CD4-positive, alpha-beta T cell (primary cell): ENCODE measurements around the gene TMEM94. TPM values are rescaled to one million over a fixed set of nuclear protein-coding genes. Genes with fewer than 3 reads are reported as not detected.

Source experiments
- ATAC-seq: fragments of 200-7000 bp; cut with Tn5 transposase; one replicate; pipeline ENCODE4 v1.10.0; 2022; ENCODE audit warnings: mild to moderate bottlenecking; ENCODE audit not compliant: poor library complexity
- CTCF ChIA-PET: fragments of 350-600 bp; sonication (Branson Sonifier 250); formaldehyde crosslinking; loops from one replicate; lab custom pipeline; 2021; ENCODE audit warnings: antibody characterized with exemption, inconsistent platforms; lab: Charles Lee
- POLR2A ChIA-PET: fragments of 350-600 bp; sonication (Branson Sonifier 250); formaldehyde crosslinking; loops from one replicate; lab custom pipeline; 2021; ENCODE audit warnings: antibody characterized with exemption, inconsistent platforms; lab: Charles Lee
- DNase-seq, 14 experiments: peaks; one replicate each; pipeline ENCODE4 v3.0.0-alpha.2; 2013 to 2020; ENCODE audit warnings: mixed read lengths in 2 of 14
- H3K27ac ChIP-seq, 2 donors: one replicate each; pipeline versions ENCODE4 v1.5.1 to v1.7.0; 2013; ENCODE audit warnings: low read length in 2 of 2, low read depth in 1 of 2, mild to moderate bottlenecking in 1 of 2
- H3K27me3 ChIP-seq, 2 experiments: 1 replicate in 1 of 2; 2 replicates in 1 of 2; pipeline versions ENCODE4 v1.6.1 to v1.7.0; 2013; ENCODE audit warnings: low read length in 2 of 2, control low read depth in 1 of 2, mild to moderate bottlenecking in 1 of 2, moderate library complexity in 1 of 2; ENCODE audit not compliant: insufficient read depth in 2 of 2, control insufficient read depth in 1 of 2
- H3K36me3 ChIP-seq: one replicate; pipeline ENCODE4 v1.6.1; 2013; ENCODE audit warnings: low read length, control low read depth; ENCODE audit not compliant: insufficient read depth
- H3K4me1 ChIP-seq: one replicate; pipeline ENCODE4 v1.6.1; 2013; ENCODE audit warnings: low read length, control low read depth; ENCODE audit not compliant: insufficient read depth
- H3K4me3 ChIP-seq: one replicate; pipeline ENCODE4 v1.5.1; 2013; ENCODE audit warnings: mild to moderate bottlenecking, low read length, moderate library complexity
- H3K9me3 ChIP-seq, 2 experiments: 1 replicate in 1 of 2; 2 replicates in 1 of 2; pipeline versions ENCODE4 v1.6.1 to v1.7.0; 2013; ENCODE audit warnings: low read length in 2 of 2, mild to moderate bottlenecking in 2 of 2, control low read depth in 1 of 2, moderate library complexity in 1 of 2; ENCODE audit not compliant: control insufficient read depth in 1 of 2, insufficient read depth in 1 of 2
- H3K27ac Mint-ChIP-seq: one replicate; pipeline ENCODE4 v1.8.0; 2020; ENCODE audit warnings: mixed read lengths
- H3K27me3 Mint-ChIP-seq: one replicate; pipeline ENCODE4 v1.8.0; 2021; ENCODE audit warnings: mixed read lengths
- H3K36me3 Mint-ChIP-seq: one replicate; pipeline ENCODE4 v1.8.0; 2021; ENCODE audit warnings: low read depth, mixed read lengths
- H3K4me1 Mint-ChIP-seq: one replicate; pipeline ENCODE4 v1.8.0; 2021; ENCODE audit warnings: low read depth, mixed read lengths
- H3K4me3 Mint-ChIP-seq: one replicate; pipeline ENCODE4 v1.8.0; 2020; ENCODE audit warnings: mild to moderate bottlenecking, mixed read lengths
- H3K9me3 Mint-ChIP-seq: one replicate; pipeline ENCODE4 v1.8.0; 2020; ENCODE audit warnings: mixed read lengths
- intact Hi-C, 2 experiments: fragments of 100-400 bp; cut with DNase I in 1 of 2; cut with micrococcal nuclease in 1 of 2; formaldehyde crosslinking; loops; one replicate each; pipeline versions ENCODE4 v1.15.1 to v1.9.0; 2023 to 2025; cut with DNase I, micrococcal nuclease
- total RNA-seq, 174 experiments: library from RNA in 2 of 174; stranded (reverse) in 2 of 174; gene quantifications; one replicate each; pipeline ENCODE4 v1.2.3 and lab custom pipeline; 2021 to 2026
- TF ChIP-seq, protein P1 (sequence below): fragments of 200-600 bp; IDR thresholded peaks from one replicate; pipeline ENCODE4 v1.8.0; 2022; ENCODE audit warnings: antibody characterized with exemption, mild to moderate bottlenecking

TMEM94 gene
- total RNA-seq, 2 experiments from 2014 or later: 52.8 to 57.3 TPM

DNA sequence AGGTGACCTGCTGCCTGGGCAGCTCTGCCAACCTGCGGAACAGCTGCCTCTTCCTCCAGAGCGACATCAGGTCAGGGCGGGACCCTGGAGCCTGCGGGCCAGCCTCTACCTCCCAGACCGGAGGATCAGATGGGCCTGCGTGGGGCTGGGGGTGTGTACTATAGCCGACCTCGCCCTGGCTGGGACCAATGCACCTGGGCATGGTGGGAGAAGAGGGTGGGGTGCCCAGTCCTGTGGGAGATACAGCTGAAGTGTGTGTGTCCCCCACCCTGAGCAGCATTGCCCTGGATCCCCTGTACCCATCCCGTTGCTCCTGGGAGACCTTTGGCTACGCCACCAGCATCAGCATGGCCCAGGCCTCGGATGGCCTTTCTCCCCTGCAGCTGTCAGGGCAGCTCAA lies 39.6 kb downstream of the TMEM94 start:
- intact Hi-C loops: no loop called here
- peaks cover 9% of the 10 kb centered on the region for H3K4me1 Mint-ChIP-seq
- H3K4me1 ChIP-seq: peaks cover 9% of the 10 kb centered on the region
- no peak overlapping the region for H3K4me3 ChIP-seq
- no peak overlapping the region for H3K4me3 Mint-ChIP-seq
- H3K27me3 ChIP-seq: no peaks in the 10 kb centered on the region
- H3K36me3 ChIP-seq: peaks cover 62% of the 10 kb centered on the region
- no peak overlapping the region for H3K27ac Mint-ChIP-seq
- H3K9me3 Mint-ChIP-seq: no peaks in the 10 kb centered on the region
- CTCF ChIA-PET: no interaction called here
- H3K9me3 ChIP-seq: no peaks in the 10 kb centered on the region
- H3K27me3 Mint-ChIP-seq: no peaks in the 10 kb centered on the region
- no peak for DNase-seq
- TF ChIP-seq, protein P1, sequence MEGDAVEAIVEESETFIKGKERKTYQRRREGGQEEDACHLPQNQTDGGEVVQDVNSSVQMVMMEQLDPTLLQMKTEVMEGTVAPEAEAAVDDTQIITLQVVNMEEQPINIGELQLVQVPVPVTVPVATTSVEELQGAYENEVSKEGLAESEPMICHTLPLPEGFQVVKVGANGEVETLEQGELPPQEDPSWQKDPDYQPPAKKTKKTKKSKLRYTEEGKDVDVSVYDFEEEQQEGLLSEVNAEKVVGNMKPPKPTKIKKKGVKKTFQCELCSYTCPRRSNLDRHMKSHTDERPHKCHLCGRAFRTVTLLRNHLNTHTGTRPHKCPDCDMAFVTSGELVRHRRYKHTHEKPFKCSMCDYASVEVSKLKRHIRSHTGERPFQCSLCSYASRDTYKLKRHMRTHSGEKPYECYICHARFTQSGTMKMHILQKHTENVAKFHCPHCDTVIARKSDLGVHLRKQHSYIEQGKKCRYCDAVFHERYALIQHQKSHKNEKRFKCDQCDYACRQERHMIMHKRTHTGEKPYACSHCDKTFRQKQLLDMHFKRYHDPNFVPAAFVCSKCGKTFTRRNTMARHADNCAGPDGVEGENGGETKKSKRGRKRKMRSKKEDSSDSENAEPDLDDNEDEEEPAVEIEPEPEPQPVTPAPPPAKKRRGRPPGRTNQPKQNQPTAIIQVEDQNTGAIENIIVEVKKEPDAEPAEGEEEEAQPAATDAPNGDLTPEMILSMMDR: no peak
- no peak overlapping the region for H3K27ac ChIP-seq
- peaks cover 62% of the 10 kb centered on the region for H3K36me3 Mint-ChIP-seq
- POLR2A ChIA-PET: no interaction called here
- no peak for ATAC-seq

DNA sequence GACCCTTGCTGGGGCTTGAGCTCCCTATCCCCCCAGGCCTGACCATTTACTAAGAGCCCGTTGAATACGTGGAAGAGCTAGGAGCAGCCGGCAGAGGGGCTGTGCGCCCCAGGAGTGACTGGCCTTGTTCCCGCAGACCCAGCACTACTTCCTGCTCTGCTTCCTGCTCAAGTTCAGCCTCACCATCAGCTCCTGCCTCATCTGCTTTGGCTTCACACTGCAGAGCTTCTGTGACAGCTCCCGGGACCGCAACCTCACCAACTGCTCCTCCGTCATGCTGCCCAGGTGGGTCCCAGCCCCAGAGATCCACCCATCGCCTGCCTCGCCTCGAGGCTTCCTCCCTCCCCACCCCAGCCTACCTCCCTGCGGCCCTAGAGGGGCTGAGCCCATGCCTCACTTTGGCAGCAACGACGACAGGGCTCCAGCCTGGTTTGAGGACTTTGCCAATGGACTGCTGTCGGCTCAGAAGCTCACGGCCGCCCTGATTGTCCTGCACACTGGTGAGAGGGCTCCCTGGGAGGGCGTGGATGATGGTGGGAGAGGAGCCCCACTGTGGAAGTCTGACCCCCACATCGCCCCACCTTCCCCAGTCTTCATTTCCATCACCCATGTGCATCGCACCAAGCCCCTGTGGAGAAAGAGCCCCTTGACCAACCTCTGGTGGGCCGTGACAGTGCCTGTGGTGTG lies 41.7 kb downstream of the TMEM94 start:
- no peak overlapping the region for H3K4me3 ChIP-seq
- Mint-ChIP-seq H3K36me3 (peaks cover 42% of the 10 kb centered on the region), H3K27ac (peak overlapping the region; percentile 33), H3K9me3 (no peaks in the 10 kb centered on the region), H3K27me3 (no peaks in the 10 kb centered on the region), H3K4me1 (peaks cover 9% of the 10 kb centered on the region), H3K4me3 (no peak overlapping the region)
- DNase-seq: peak in 1 of 14 experiments; percentile 5
- peaks cover 49% of the 10 kb centered on the region for H3K36me3 ChIP-seq
- H3K9me3 ChIP-seq: no peaks in the 10 kb centered on the region
- no peaks in the 10 kb centered on the region for H3K27me3 ChIP-seq
- CTCF ChIA-PET: no interaction called here
- peaks cover 9% of the 10 kb centered on the region for H3K4me1 ChIP-seq
- H3K27ac ChIP-seq: no peak overlapping the region
- ATAC-seq: peak; percentile 37
- intact Hi-C loops: no loop called here
- POLR2A ChIA-PET: no interaction called here
- TF ChIP-seq, protein P1: no peak

DNA sequence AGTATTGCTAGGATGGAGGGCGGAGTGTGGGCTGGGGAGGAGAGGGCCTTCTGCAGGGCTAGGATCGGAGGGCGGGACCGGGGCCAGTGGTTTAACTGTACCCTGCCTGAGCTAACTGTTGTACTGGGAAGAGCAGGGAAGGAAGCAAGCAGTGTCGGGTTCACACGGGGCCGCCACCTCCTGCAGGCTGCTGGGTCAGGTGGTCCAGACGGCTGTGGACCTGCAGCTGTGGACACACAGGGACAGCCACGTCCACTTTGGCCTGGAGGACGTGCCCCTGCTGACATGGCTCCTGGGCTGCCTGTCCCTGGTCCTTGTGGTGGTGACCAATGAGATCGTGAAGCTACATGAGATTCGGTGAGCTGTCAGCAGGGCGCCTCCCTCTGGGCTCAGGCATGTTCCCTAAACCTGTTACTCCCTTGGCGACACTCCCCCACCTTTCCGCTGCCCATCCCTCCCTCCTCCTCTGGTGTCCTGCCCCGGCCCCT lies 42.3 kb downstream of the TMEM94 start:
- TF ChIP-seq, protein P1: no peak
- Mint-ChIP-seq H3K4me1 (peaks cover 9% of the 10 kb centered on the region), H3K9me3 (no peaks in the 10 kb centered on the region), H3K36me3 (peaks cover 42% of the 10 kb centered on the region), H3K27me3 (no peaks in the 10 kb centered on the region), H3K27ac (no peak overlapping the region), H3K4me3 (no peak overlapping the region)
- H3K9me3 ChIP-seq: no peaks in the 10 kb centered on the region
- no peak overlapping the region for H3K4me3 ChIP-seq
- H3K27me3 ChIP-seq: no peaks in the 10 kb centered on the region
- no peak for ATAC-seq
- CTCF ChIA-PET: no interaction called here
- no peak for DNase-seq
- H3K4me1 ChIP-seq: peaks cover 9% of the 10 kb centered on the region
- H3K36me3 ChIP-seq: peaks cover 43% of the 10 kb centered on the region
- POLR2A ChIA-PET: interaction anchor here (0.7 kb wide), 2 partner anchors 11 to 43 kb away, joined by 3 read pairs; partner anchors contain the start of gene TMEM94
- H3K27ac ChIP-seq: no peak overlapping the region
- intact Hi-C loops: no loop called here
